HG03354 (cell line): Measurements from ENCODE around the gene TUB.

ENCODE experiments used
- ATAC-seq: cut with Tn5 transposase; IDR thresholded peaks from one replicate; pipeline ENCODE4 v1.9.1; 2021; ENCODE audit warnings: mild to moderate bottlenecking; ENCODE audit not compliant: unreplicated experiment, poor library complexity, severe bottlenecking

The TUB gene, protein sequence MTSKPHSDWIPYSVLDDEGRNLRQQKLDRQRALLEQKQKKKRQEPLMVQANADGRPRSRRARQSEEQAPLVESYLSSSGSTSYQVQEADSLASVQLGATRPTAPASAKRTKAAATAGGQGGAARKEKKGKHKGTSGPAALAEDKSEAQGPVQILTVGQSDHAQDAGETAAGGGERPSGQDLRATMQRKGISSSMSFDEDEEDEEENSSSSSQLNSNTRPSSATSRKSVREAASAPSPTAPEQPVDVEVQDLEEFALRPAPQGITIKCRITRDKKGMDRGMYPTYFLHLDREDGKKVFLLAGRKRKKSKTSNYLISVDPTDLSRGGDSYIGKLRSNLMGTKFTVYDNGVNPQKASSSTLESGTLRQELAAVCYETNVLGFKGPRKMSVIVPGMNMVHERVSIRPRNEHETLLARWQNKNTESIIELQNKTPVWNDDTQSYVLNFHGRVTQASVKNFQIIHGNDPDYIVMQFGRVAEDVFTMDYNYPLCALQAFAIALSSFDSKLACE

DNA sequence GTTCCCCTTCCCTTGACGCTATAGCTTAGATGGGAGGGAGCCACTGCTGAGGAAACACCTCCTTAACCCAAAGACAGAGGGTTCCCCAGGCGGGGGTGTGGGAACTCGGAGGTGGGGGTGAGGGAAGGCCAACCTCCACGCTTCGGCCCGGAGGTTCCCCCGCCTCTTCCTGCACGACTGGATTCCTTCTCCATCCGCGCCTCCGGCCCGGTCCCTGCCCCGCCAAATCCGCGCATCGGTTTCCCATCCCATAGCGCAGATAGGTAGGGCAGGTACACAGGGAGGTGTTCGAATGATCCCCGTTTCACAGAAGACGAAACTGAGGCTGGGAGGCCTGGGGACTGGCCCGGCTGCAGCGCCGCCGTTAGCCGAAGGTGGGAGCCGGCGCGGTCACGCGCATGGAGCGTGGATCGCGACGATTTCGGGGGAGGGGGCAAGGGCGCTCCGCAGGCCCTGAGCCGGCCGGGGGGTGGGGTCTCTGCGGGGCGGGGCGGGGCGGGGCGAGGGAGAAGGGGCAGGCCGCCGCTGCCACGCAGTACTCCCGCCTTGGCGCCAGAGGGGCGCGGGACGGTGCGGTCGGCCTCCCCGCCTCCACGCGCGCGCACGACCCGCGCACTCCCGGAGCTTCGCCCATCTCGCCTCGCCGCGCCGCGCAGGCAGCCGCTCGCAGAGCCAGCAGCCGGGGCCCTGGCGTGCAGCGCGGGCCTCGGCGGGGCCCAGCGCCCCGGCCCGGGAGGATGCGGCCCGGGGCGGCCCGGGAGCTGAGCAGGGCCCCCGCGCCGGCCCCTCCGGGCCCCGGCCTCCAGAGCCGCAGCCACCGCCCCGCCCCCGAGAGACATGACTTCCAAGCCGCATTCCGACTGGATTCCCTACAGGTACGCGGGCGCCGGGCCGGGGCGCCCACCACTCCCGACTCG, at the start of gene TUB:
Gene TUB (plus strand): TSS at position 538 of the 917 bp plus-strand sequence. CDS start 300 bp downstream, at position 838.
- no peak for ATAC-seq

DNA sequence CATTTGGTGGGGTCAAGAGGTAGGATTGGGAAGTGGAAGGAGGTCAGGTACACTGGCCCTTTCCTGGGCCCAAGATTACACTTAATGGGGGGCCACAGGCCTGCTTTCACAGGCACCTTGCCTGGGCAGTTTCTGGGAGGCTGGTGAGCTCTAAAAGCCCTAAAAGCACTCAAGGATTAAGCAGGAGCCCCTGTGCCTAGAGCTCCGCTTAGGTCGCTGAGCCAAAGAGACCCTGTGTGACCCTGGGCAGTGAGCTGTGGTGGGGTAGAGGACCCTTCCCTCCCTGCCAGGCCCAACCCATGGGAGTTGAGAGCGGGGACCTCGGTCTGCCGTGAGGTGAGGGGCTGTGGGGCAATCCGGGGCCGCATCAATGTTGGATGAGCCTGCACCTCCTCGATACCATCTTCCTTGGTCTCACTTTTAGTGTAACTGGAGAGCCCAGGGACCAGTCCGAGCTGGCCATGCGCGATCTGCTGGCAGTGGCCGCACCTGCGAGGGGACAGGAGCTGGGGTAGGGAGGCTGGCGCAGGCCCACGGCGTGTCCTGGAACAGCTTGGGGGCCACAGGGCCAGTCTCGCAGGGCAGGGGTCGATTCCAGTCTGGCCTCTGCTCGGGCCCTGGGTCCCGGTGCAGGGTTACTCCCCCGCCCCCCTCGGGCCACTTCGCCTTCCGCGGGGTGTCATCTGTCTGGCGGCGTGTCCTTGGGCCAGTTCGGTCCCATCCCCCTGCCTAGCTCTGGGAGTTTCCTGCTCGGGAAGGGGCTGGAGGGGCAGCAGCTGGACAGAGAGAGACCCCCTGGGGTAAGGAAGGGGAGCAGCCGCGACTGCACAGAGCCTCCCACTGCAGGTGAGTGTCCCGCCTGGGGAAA, 49.5 kb upstream of the TUB start:
- no peak for ATAC-seq

DNA sequence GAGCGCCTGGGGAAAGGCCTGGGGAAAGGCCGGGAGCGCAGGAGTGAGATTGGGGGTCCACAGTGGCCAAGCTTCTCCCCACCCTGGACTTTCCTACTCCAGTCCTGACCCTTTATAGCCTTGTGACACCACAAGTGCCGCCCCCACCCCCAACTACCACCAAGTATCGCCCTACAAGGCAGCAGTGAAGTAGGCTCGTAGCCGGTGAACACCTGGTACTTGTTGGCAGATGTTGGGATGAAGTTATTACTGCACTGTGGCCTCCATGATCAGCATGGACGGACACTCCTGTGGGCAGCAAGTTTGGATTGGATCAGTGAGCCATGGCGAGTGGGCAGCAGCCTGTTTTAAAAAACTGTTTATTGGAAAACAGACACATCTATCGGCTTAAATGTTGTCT, 48.9 kb upstream of the TUB start:
- ATAC-seq = no peak

DNA sequence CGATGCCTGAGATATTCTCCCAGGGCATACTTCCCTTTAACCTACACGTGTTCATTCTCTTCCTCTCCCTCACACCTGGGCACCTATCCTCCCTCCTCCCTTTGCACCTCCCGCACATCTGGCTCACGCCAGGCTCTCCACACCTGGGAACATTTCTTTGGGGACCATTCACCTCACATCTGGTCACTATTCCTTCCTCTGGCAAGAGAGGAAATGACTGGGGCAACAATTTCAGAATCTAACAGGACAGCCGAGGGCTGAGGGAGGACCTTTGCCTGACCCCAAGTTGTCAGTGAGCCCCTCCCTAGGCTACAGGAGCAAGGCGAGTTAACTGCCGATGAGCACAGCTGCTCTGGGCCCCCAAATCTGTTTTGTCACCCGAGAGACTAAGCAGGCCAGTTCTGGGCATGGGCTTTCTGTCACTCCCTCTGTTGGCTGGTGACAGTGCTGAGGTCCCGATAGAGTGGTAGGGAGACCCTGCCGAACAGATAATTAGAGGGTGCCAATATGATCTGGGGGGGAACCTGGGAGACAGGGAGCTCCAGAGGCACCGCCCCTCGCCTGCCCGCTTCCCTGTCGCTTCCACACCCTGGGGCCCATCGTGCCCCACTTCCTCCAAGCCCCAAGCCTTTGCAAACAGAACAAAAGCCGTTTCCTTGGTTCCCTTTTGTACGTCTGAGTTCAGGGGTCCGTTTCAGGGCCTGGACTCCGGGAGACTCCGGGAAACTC, 48.3 kb upstream of the TUB start:
- ATAC-seq = no peak

DNA sequence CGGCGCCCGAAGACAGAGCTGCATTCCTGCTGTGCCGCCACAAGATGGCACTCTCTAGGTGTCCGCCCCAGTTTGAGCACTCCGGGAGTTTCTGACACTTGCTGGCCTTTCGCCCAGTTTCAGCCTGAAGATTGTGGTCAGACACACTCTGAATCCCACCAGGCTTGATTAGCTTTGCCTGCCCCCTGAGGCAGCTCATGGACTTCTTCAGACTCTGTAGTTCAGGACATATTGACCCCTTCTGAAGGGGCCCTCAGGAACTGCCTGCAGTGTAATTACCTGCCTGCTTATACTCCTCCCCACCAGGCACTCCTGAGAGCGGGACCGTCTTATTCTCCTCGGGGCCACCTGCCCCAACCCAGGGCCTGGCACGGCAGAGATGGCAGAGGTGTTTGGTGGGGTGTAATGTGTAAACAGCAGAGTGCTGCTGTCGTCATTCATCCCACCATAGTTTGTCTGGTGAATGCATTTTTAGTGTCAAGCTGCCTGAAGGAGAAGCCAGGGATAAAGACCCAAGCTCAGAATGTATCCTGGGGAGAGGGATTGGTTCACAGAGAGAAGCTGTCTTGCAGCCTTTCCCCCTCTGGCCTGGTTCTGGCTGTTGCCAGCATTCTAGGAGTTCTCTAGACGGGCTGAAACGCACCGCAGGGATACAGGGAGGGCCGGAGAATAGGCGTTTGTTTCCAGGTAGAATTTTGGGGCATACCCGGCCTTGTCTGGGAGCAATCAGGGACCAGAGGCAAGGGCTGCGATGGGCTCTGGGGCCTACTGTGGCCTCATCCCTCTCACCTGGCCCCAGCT, 47.5 kb upstream of the TUB start:
- peak; percentile 82 for ATAC-seq

DNA sequence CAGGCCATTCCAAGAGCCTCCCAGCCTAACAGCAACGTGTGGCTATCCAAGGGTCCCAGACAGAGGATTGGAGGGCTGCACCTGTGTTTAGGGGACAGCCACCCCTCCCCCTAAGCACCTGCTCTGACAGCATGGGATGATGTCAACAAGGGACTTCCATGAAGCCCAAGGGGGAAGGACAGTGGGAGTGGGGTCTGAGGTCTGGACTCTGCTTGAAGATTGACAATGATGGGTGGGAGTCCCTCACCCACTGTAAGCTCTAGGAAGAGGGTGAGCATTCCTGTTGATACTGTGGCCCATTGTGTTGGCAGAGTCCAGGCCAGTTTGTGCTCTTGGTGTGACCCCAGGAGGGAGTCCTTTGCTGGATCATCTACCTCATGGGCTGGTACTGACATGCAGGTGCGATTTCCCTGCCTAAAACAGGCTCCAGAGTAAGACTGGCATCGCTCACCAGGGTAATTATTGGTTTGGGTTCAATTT, 46.9 kb upstream of the TUB start:
- ATAC-seq = no peak

DNA sequence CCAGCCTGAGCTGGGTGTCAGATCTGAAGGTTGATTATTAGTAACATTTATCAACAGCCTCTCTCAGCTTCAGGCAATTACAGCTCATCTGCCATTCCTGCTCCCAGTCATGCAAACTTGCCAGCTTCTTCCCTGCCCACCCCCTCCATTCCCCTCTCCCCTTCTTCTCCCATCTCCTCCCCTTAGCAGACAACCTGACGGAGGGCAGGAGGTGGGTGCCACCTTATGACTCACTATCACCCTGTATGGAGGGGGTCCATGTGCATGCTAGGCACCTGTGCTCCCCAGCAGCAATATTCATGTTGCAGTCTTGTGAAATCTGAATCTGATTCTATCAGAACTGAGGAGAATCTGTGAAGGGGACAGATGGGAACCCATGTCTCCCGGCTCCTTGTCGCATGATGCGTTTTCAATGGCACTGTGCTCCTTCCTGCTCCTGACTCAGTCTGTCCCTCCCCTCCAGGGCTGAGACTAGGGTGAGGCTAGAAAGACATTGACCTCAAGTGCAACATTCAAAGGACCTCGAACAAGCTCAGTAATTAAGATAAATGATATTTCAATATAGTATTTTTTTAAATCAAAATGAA, 46.3 kb upstream of the TUB start:
- ATAC-seq = no peak

DNA sequence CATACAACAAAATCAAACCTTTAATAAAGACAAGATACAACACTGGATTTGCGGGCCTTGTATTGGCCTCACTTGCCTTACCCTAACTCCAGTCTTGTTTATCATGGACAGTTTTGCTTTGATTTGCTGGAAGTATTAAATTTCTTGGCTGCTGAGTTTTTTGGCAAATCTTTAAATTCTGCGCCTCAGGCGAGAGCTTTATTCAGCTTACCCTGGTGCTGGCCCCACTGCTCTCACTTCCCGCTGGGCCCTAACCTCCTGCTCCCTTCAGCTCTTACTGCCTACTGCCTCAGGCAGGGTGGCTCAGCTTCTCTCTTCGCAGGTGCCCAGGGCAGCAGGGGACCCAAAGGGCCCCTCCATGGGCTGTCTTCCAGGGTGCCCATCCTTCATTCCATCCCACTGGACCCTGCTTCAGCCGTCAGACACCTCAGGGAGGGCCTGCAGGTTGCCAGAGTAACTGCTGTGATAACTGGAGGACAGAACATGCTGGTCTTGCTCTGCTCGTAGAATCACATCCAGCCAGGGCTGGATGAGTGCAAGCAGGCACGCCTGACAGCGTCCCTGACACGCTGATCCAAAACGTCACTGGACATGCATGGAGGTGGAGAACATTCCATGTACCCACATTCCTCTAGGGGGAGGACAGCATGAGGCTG, 45.7 kb upstream of the TUB start:
- ATAC-seq = no peak

DNA sequence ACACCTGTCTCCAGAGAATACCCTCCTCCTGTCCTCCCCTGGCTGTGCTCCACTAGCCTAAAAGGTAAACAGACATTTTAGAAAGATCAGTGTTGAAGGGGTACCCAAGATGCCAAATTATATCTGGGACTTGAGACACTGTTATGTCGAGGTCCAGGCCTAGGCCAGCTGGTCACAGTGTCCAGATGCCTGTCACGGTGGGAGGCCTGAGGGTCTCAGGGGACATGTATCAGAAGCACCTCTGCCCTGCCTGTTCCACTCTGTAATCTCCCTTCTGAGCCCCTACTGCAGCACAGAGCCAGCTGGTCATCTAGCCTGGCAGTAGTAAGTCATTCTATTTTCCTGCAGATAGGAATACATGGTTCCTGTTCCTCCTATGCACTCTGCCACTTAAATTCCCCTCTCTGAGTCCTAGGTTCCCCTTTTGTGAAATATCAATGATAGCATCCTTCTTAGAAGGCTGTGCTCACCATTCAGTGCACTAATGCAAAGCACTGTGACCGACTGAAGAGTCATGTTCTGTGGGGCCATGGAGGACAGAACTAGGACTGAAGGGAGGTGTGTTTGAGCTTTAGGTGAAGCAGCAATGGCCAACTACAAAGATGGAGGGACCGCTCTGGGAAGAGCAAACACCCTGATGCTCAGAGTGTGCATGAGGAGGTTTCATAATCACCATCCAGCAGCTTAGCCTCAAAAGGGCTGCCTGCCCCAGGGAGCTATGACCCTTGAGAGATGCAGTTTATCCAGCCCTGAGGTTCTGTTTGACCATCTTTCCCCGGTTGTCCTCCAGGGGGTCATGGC, 44.8 kb upstream of the TUB start:
- no peak for ATAC-seq

DNA sequence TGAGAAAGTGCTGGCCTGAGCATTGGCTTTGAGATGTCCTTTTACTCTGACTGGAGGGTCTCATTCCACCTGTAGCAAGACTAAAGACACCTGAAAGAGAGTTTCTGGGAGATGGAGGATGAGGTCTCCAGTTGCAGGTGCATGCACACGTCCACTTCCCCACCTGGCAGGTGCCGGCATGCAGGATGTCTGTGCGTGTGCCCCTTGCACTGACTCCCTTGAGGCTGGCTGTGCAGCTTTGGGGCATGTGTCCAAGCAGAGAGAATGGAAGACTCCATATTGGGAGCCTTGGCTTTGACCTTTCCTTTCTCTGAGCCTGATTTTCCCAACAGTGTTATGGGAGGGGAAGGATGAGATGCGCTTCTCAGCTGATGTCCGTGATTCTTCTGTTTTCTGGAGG, 44.0 kb upstream of the TUB start:
- ATAC-seq = no peak

DNA sequence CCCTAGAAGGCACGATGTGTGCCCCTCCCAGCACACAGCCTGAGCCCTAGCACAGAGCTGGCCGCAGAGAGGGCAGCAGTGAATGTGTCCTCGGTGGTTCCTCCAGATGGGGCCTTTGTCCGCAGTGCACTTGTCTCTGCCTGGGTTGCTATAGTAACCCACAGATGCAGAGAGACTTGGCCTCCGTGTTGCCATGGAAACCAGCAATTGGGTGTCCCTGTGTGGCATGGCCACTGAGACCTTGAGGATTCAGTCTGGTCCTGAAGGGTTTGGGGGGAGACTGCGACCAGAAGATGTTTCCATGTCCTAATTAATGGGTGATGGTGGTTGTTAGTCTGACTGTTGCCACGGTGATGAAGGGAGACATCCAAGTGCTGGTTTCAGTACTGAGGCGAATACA, 42.6 kb upstream of the TUB start:
- ATAC-seq = no peak

DNA sequence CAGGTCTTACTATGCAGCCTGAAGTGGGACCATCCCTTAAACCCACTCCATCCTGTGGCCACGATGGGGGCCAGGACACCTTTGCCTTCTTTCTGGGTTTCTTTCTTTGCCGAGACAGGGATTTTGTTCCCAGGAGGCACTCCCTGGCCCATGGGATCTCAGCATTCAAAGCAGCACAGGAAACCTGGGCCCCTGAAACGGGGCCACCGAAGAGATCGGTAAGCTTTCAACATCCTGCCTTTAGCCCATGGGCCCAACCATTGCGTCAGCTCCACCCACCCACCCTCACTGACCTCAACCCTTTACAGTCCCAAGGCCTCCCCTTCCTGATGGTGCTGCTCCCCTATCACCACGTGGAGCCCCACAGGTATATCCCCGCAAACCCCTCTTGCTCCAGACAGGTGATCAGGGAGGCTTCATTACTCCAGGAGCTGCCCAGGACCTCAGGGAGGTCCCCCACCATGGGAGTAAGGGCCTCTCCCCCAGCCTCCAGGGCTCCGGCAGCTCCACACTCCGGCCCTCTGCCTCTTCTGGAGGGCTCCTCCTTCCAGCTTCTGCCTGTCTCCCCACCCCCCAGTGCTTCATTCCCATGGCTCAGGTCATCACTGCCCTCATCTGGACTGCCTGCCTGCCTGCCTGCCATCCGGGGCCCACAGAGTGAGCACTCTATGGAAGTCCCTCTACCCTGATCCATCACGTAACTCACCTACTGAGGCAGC, 42.0 kb upstream of the TUB start:
- ATAC-seq = no peak

DNA sequence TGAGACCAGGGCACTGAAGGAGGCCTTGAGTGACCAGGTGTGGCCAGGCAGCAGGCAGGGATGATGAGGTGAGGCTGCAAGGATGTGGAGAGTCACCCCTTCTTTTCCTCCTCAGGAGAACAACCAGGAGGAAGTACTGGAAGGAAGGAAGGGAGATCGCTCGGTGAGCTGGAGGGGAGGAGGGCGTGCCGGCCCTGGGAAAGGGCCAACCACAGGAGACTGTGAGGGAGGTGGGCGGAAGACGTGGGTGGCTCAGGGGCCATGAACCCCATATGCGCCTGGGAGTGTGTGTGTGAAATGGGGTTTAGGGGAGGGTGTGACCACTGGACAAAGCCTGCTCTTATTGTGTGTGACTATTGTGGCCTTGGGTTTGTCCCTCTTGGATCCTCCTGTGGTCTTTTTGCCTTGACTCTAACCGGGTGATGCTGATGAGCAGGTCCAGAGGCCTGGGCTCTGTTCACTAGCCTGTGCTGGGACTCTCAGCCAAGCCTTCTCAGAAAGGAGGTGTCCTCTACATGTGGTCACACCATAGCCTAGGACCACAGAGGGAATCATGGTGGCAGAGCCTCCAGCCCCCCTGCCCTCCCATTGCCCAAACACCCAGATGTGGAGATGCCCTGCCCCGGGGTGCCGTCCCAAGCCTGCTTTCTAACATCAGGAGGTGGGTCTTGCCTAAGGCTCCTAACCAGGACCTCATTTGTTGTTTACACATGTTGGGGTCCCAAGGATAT, 41.3 kb upstream of the TUB start:
- ATAC-seq = no peak

DNA sequence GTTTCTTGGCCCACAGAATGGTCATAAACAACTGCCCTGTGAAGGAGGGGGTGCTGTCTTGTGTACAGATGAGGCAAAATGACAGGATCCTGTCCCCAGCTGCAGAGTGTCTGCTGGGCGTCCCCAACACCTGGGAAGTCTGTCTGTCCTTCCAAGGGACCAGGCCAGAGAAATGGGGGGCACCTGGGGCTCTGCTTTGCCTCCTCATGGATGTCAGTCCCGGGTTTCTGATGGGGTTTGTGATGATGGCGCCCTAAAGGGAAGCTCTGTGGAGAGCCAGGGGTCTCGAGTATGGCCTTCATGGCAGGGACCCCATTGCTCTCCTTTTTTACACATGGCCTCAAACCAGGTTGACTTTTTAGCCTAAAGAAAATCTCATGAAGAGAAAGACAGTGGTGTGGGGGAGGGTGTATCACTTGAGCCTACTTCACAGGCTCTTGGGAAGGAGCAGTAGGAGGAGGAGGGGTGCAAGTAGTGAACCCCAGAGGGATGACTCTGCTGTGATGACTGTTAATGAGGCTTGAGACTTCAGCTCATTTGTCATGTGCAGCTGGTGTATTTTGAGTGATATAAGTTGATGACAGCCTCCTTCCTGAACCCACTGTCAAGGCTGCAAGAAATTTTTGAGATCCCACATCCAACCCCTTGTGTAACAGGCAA, 40.6 kb upstream of the TUB start:
- ATAC-seq = no peak

DNA sequence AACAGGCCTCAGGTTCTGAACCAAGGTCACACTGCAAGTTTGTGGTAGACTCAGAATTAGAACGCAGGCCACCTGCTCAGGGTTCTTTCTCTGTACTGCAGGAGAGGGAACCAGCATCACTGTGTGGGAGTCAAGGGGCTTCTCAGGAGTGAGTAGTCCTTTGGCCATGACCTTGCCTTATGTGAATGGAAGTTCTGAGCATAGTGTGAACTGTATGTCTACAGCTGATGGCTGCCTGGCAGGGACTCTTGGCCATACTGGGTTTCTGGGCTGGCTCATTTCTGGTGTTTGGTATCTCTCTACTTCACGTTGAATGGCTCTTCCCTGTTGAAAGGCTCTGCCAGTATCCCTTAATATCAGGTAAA, 40.1 kb upstream of the TUB start:
- ATAC-seq = no peak
